Measurements from ENCODE around the gene RHOB.

The RHOB gene

DNA sequence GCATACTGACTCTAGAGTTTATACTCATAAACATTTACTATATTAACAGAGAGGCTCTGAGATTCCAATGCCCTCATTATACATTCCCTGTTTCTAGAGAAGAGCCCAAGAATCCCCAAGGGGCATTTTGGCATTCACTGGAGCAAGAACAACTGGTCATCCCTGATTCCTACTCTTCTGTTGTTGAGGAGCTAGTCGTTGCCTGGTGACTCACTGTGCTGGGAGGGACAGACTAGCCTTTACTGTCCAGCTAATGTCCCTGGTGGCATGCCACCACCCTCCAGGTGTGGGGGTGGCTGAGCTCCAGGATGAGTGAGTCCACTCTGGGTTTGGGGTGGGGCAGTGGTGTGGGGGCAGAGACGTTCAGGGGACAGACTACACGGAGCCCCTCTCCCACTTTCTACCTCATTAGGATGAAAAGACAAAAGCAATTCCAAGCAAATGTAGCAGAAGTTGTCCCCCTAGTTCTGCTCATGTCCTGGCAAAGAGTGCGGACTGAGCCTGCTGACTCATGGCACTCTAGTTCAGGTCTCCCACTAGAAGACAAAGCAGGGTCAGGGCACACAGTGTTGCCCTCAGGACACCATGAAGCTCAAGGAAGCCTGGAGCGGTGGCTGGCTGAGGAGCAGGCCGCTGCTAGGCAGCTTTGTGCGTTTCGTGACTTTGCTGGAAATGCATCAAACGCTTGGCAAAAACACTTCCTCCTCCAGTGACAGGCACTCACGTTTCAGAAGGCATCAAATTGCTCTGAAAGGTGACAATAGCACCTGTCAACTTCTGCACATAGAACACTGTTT lies 49.4 kb downstream of the RHOB start:
- DNase-seq, result no peak

DNA sequence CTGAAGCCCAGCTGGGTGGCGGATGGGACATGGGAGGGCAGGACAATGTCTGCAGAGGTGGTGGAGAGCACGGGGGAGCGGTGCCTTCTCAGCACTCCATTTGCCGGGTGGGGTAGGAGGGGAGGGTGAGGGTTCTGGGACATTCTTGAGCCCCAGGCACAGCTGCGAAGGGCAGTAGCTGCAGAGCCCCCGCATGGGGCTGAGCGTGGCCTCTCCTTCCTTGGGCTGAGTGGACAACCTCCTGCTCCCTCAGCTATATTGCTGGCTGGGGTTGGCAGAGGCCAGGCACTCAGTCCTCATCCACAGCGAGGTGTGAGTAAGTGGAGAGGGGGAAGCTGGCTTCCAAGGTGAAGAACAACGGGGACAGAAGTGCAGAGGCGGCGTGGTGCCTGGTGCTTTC lies 50.1 kb downstream of the RHOB start:
- DNase-seq, result no peak

Data from activated CD8-positive, alpha-beta memory T cell treated with anti-CD3 and anti-CD28 coated beads, Interleukin-2, amount 50 U/mL, for 48 hours (primary cell).